WTC11 (cell line): Measurements from ENCODE around the gene WNT1. TPM values are rescaled to one million over a fixed set of nuclear protein-coding genes. Genes with fewer than 3 reads are reported as not detected.

ENCODE experiments used
- ATAC-seq: fragments of 200-7000 bp; cut with Tn5 transposase; 2 replicates; pipeline ENCODE4 v1.10.0; 2021; ENCODE audit warnings: mild to moderate bottlenecking, moderate library complexity
- CTCF ChIA-PET: fragments of 300-600 bp; sonication (Branson Sonifier 250); formaldehyde crosslinking; loops from one replicate; lab custom pipeline; 2021; ENCODE audit warnings: antibody characterized with exemption; lab: Charles Lee
- POLR2A ChIA-PET: fragments of 350-600 bp; sonication (Branson Sonifier 250); formaldehyde crosslinking; loops from one replicate; lab custom pipeline; 2021; ENCODE audit warnings: antibody characterized with exemption; lab: Charles Lee
- DNase-seq: peaks from one replicate; pipeline ENCODE4 v3.0.0; 2021; ENCODE audit warnings: low spot score
- H3K27ac Mint-ChIP-seq: 2 replicates; pipeline ENCODE4 v1.8.0; 2021; ENCODE audit warnings: mixed read lengths
- H3K27me3 Mint-ChIP-seq: 2 replicates; pipeline ENCODE4 v1.8.0; 2021; ENCODE audit warnings: low read depth, mild to moderate bottlenecking, moderate library complexity, mixed read lengths
- H3K36me3 Mint-ChIP-seq: 2 replicates; pipeline ENCODE4 v1.8.0; 2021; ENCODE audit warnings: mixed read lengths
- H3K4me1 Mint-ChIP-seq: 2 replicates; pipeline ENCODE4 v1.8.0; 2022; ENCODE audit warnings: mixed read lengths
- H3K4me3 Mint-ChIP-seq: 2 replicates; pipeline ENCODE4 v1.8.0; 2021; ENCODE audit warnings: mild to moderate bottlenecking, moderate library complexity, mixed read lengths
- H3K9me3 Mint-ChIP-seq: 2 replicates; pipeline ENCODE4 v1.8.0; 2021; ENCODE audit warnings: mixed read lengths
- AR ChIP-seq: fragments of 250-450 bp; sonication (Bioruptor Pico); IDR thresholded peaks from 2 replicates; pipeline ENCODE4 v1.9.0; 2021; ENCODE audit warnings: mild to moderate bottlenecking
- ATF1 ChIP-seq: sonication (generic); formaldehyde crosslinking; IDR thresholded peaks from 2 replicates; pipeline ENCODE4 v1.8.1; 2023; ENCODE audit warnings: mild to moderate bottlenecking, moderate library complexity, missing genetic modification reagents
- CBFB ChIP-seq: sonication (generic); formaldehyde crosslinking; IDR thresholded peaks from 2 replicates; pipeline ENCODE4 v1.8.1; 2022; ENCODE audit warnings: mild to moderate bottlenecking, low read depth, missing genetic modification reagents
- CREM ChIP-seq: sonication (generic); formaldehyde crosslinking; IDR thresholded peaks from 2 replicates; pipeline ENCODE4 v1.8.1; 2022; ENCODE audit warnings: mild to moderate bottlenecking, missing genetic modification reagents, moderate library complexity
- ELF4 ChIP-seq: sonication (generic); formaldehyde crosslinking; IDR thresholded peaks from 2 replicates; pipeline ENCODE4 v1.8.1; 2022; ENCODE audit warnings: low read depth, mild to moderate bottlenecking, moderate library complexity, missing genetic modification reagents
- ESRRA ChIP-seq: sonication (generic); formaldehyde crosslinking; IDR thresholded peaks from 2 replicates; pipeline ENCODE4 v1.8.1; 2022; ENCODE audit warnings: mild to moderate bottlenecking, missing genetic modification reagents, borderline replicate concordance
- FOXK1 ChIP-seq: sonication (generic); formaldehyde crosslinking; IDR thresholded peaks from 2 replicates; pipeline ENCODE4 v1.8.0; 2022; ENCODE audit warnings: mild to moderate bottlenecking, moderate library complexity, missing genetic modification reagents
- GABPB1 ChIP-seq: sonication (generic); formaldehyde crosslinking; IDR thresholded peaks from 2 replicates; pipeline ENCODE4 v1.8.1; 2023; ENCODE audit warnings: mild to moderate bottlenecking, missing genetic modification reagents
- HMGA2 ChIP-seq: fragments of 250-450 bp; sonication (Bioruptor Pico); IDR thresholded peaks from 2 replicates; pipeline ENCODE4 v1.4.0; 2021; ENCODE audit warnings: mild to moderate bottlenecking, moderate library complexity
- NR2C2 ChIP-seq: sonication (generic); formaldehyde crosslinking; IDR thresholded peaks from 2 replicates; pipeline ENCODE4 v1.8.0; 2022; ENCODE audit warnings: mild to moderate bottlenecking, missing genetic modification reagents
- SP1 ChIP-seq: sonication (generic); formaldehyde crosslinking; conservative IDR thresholded peaks from 2 replicates; pipeline ENCODE4 v1.8.1; 2022; ENCODE audit warnings: missing genetic modification reagents
- ZNF138 ChIP-seq: sonication (generic); formaldehyde crosslinking; conservative IDR thresholded peaks from 2 replicates; pipeline ENCODE4 v1.8.1; 2022; ENCODE audit warnings: mild to moderate bottlenecking, moderate library complexity, missing genetic modification reagents
- ZNF219 ChIP-seq: sonication (generic); formaldehyde crosslinking; IDR thresholded peaks from 2 replicates; pipeline ENCODE4 v1.8.0; 2023; ENCODE audit warnings: missing genetic modification reagents, mild to moderate bottlenecking, borderline replicate concordance
- ZNF232 ChIP-seq: sonication (generic); formaldehyde crosslinking; IDR thresholded peaks from 2 replicates; pipeline ENCODE4 v1.8.0; 2022; ENCODE audit warnings: mild to moderate bottlenecking, missing genetic modification reagents
- ZNF263 ChIP-seq: sonication (generic); formaldehyde crosslinking; IDR thresholded peaks from 2 replicates; pipeline ENCODE4 v1.8.1; 2022; ENCODE audit warnings: low read depth, mild to moderate bottlenecking, moderate library complexity, missing genetic modification reagents
- total RNA-seq: library from RNA; stranded (reverse); gene quantifications from 3 replicates; pipeline ENCODE4 v1.2.3, GENCODE V29; 2021
- TF ChIP-seq, protein P1 (sequence below): fragments of 250-450 bp; sonication (Bioruptor Pico); IDR thresholded peaks from 2 replicates; pipeline ENCODE4 v1.9.0; 2021; ENCODE audit warnings: mild to moderate bottlenecking, borderline replicate concordance
- TF ChIP-seq, protein P2 (sequence below): fragments of 250-450 bp; sonication (Bioruptor Pico); conservative IDR thresholded peaks from 2 replicates; pipeline ENCODE4 v1.9.0; 2021; ENCODE audit warnings: mild to moderate bottlenecking
- TF ChIP-seq, protein P3 (sequence below): fragments of 250-450 bp; sonication (Bioruptor Pico); IDR thresholded peaks from 2 replicates; pipeline ENCODE4 v2.1.2; 2022; ENCODE audit warnings: mild to moderate bottlenecking, moderate library complexity
- TF ChIP-seq, protein P4 (sequence below): fragments of 200-600 bp; IDR thresholded peaks from 2 replicates; pipeline ENCODE4 v1.8.0; 2022; ENCODE audit warnings: antibody characterized with exemption
- TF ChIP-seq, protein P5 (sequence below): sonication (generic); formaldehyde crosslinking; IDR thresholded peaks from 2 replicates; pipeline ENCODE4 v1.8.0; 2022; ENCODE audit warnings: missing genetic modification reagents

WNT1 gene
- total RNA-seq, 1 experiment from 2014 or later, result not detected

GRCh38 chr12:48930475-48930874 lies 47.6 kb upstream of the WNT1 start:
- TF ChIP-seq GABPB1 (CRISPR knock-in tag) (no peak), ZNF219 (no peak), ZNF263 (CRISPR knock-in tag) (no peak), NR2C2 (CRISPR knock-in tag) (no peak), ELF4 (CRISPR knock-in tag) (no peak), CBFB (CRISPR knock-in tag) (no peak), ESRRA (no peak), HMGA2 (CRISPR knock-in tag) (no peak), ATF1 (no peak), ZNF138 (no peak), CREM (CRISPR knock-in tag) (no peak), SP1 (CRISPR knock-in tag) (no peak)
- TF ChIP-seq, protein P1, sequence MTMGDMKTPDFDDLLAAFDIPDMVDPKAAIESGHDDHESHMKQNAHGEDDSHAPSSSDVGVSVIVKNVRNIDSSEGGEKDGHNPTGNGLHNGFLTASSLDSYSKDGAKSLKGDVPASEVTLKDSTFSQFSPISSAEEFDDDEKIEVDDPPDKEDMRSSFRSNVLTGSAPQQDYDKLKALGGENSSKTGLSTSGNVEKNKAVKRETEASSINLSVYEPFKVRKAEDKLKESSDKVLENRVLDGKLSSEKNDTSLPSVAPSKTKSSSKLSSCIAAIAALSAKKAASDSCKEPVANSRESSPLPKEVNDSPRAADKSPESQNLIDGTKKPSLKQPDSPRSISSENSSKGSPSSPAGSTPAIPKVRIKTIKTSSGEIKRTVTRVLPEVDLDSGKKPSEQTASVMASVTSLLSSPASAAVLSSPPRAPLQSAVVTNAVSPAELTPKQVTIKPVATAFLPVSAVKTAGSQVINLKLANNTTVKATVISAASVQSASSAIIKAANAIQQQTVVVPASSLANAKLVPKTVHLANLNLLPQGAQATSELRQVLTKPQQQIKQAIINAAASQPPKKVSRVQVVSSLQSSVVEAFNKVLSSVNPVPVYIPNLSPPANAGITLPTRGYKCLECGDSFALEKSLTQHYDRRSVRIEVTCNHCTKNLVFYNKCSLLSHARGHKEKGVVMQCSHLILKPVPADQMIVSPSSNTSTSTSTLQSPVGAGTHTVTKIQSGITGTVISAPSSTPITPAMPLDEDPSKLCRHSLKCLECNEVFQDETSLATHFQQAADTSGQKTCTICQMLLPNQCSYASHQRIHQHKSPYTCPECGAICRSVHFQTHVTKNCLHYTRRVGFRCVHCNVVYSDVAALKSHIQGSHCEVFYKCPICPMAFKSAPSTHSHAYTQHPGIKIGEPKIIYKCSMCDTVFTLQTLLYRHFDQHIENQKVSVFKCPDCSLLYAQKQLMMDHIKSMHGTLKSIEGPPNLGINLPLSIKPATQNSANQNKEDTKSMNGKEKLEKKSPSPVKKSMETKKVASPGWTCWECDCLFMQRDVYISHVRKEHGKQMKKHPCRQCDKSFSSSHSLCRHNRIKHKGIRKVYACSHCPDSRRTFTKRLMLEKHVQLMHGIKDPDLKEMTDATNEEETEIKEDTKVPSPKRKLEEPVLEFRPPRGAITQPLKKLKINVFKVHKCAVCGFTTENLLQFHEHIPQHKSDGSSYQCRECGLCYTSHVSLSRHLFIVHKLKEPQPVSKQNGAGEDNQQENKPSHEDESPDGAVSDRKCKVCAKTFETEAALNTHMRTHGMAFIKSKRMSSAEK (CRISPR knock-in tag), result no peak
- TF ChIP-seq, protein P2, sequence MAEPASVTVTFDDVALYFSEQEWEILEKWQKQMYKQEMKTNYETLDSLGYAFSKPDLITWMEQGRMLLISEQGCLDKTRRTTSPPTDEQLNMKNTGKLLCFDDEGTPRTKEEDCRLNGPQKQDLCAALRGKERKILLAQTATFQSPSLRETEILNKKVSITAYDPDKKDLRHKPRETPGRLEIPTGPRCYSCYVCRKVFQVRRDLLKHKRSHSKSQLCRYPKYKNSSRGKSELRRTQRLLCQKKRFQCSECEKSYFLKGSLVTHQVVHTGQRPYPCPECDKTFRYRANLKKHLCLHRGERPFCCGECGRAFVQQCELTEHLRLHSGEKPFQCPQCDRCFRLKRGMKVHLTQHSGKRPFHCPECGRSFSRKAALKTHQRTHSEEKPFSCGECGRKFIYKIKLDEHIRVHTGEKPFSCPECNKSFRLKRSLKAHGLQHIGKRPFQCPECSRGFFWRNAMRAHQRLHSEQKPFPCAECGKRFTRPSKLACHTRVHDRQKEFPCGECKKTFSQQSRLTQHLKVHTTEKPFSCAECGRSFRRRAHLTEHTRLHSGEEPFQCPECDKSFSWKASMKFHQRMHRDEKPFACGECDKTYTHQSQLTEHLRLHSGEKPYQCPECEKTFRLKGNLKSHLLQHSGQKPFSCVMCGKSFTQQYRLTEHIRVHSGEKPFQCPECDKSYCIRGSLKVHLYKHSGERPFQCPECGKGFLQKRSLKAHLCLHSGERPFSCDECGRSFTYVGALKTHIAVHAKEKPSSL (CRISPR knock-in tag), result no peak
- TF ChIP-seq, protein P3, sequence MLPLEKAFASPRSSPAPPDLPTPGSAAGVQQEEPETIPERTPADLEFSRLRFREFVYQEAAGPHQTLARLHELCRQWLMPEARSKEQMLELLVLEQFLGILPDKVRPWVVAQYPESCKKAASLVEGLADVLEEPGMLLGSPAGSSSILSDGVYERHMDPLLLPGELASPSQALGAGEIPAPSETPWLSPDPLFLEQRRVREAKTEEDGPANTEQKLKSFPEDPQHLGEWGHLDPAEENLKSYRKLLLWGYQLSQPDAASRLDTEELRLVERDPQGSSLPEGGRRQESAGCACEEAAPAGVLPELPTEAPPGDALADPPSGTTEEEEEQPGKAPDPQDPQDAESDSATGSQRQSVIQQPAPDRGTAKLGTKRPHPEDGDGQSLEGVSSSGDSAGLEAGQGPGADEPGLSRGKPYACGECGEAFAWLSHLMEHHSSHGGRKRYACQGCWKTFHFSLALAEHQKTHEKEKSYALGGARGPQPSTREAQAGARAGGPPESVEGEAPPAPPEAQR, result no peak
- Mint-ChIP-seq H3K9me3 (no peaks in the 10 kb centered on the region), H3K4me3 (no peak overlapping the region), H3K27me3 (no peaks in the 10 kb centered on the region), H3K4me1 (peaks cover 7% of the 10 kb centered on the region), H3K27ac (no peak overlapping the region), H3K36me3 (peaks cover 48% of the 10 kb centered on the region)
- CTCF ChIA-PET, result interaction anchor here (0.6 to 1.9 kb wide), 7 partner anchors 26 to 115 kb away, joined by 3 to 8 read pairs (median 5); a partner anchor contains a TSS
- DNase-seq, result no peak
- ATAC-seq, result no peak
- POLR2A ChIA-PET, result interaction anchor here (0.9 kb wide), 1 partner anchor 69 kb away, joined by 3 read pairs; the partner anchor contains the start of gene DDN

- CTCF ChIA-PET, result no interaction called here
- no peak overlapping the region for H3K4me3 Mint-ChIP-seq
- DNase-seq (no peak), ATAC-seq (no peak)
- TF ChIP-seq, protein P4, sequence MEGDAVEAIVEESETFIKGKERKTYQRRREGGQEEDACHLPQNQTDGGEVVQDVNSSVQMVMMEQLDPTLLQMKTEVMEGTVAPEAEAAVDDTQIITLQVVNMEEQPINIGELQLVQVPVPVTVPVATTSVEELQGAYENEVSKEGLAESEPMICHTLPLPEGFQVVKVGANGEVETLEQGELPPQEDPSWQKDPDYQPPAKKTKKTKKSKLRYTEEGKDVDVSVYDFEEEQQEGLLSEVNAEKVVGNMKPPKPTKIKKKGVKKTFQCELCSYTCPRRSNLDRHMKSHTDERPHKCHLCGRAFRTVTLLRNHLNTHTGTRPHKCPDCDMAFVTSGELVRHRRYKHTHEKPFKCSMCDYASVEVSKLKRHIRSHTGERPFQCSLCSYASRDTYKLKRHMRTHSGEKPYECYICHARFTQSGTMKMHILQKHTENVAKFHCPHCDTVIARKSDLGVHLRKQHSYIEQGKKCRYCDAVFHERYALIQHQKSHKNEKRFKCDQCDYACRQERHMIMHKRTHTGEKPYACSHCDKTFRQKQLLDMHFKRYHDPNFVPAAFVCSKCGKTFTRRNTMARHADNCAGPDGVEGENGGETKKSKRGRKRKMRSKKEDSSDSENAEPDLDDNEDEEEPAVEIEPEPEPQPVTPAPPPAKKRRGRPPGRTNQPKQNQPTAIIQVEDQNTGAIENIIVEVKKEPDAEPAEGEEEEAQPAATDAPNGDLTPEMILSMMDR, result no peak
- TF ChIP-seq ZNF232 (CRISPR knock-in tag), result no peak
- TF ChIP-seq HMGA2 (CRISPR knock-in tag), result no peak
- TF ChIP-seq FOXK1, result no peak
- TF ChIP-seq, protein P5, sequence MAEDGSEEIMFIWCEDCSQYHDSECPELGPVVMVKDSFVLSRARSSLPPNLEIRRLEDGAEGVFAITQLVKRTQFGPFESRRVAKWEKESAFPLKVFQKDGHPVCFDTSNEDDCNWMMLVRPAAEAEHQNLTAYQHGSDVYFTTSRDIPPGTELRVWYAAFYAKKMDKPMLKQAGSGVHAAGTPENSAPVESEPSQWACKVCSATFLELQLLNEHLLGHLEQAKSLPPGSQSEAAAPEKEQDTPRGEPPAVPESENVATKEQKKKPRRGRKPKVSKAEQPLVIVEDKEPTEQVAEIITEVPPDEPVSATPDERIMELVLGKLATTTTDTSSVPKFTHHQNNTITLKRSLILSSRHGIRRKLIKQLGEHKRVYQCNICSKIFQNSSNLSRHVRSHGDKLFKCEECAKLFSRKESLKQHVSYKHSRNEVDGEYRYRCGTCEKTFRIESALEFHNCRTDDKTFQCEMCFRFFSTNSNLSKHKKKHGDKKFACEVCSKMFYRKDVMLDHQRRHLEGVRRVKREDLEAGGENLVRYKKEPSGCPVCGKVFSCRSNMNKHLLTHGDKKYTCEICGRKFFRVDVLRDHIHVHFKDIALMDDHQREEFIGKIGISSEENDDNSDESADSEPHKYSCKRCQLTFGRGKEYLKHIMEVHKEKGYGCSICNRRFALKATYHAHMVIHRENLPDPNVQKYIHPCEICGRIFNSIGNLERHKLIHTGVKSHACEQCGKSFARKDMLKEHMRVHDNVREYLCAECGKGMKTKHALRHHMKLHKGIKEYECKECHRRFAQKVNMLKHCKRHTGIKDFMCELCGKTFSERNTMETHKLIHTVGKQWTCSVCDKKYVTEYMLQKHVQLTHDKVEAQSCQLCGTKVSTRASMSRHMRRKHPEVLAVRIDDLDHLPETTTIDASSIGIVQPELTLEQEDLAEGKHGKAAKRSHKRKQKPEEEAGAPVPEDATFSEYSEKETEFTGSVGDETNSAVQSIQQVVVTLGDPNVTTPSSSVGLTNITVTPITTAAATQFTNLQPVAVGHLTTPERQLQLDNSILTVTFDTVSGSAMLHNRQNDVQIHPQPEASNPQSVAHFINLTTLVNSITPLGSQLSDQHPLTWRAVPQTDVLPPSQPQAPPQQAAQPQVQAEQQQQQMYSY (CRISPR knock-in tag), result no peak
- no peak for TF ChIP-seq AR
- no peak for TF ChIP-seq ESRRA
- no peak for TF ChIP-seq ATF1
- peaks cover 51% of the 10 kb centered on the region for H3K36me3 Mint-ChIP-seq
- POLR2A ChIA-PET, result no interaction called here
- no peak overlapping the region for H3K27ac Mint-ChIP-seq
- no peaks in the 10 kb centered on the region for H3K4me1 Mint-ChIP-seq
- H3K27me3 Mint-ChIP-seq, result no peaks in the 10 kb centered on the region
- no peaks in the 10 kb centered on the region for H3K9me3 Mint-ChIP-seq
Observed at GRCh38 chr12:48932878-48933277, 45.2 kb upstream of the WNT1 start.
